HepG2 (cell line): ENCODE results near the gene KIAA1614. TPM values are rescaled to one million over a fixed set of nuclear protein-coding genes. Genes with fewer than 3 reads are reported as not detected.

Experiments used
- ATAC-seq: fragments of 200-7000 bp; cut with Tn5 transposase; 3 replicates; pipeline ENCODE4 v1.9.1; 2020; ENCODE audit warnings: mild to moderate bottlenecking, moderate library complexity
- BruUV-seq: library from RNA; stranded (reverse); fragments of 400-500 nt; replicated peaks from 2 replicates; lab custom pipeline; 2021; lab: Mats Ljungman, UMichigan
- CTCF ChIA-PET: fragments of 300-600 bp; formaldehyde crosslinking; extraction: SDS; loops from one replicate; lab custom pipeline; 2021; ENCODE audit warnings: low total read pairs, inconsistent platforms, low intra/inter-chr PET ratio; lab: Yijun Ruan, JAX
- POLR2A ChIA-PET: fragments of 350-600 bp; sonication (Branson Sonifier 250); formaldehyde crosslinking; loops from one replicate; lab custom pipeline; 2020; ENCODE audit warnings: antibody characterized with exemption, inconsistent platforms; lab: Yijun Ruan, JAX
- DNase-seq: peaks from one replicate; pipeline ENCODE4 v3.0.0-alpha.2; 2015; ENCODE audit warnings: low spot score
- FAIRE-seq: peaks from 3 replicates; lab custom pipeline; 2011; peaks lifted over from hg19 to GRCh38; lab: Jason Lieb, UNC
- H2AFZ ChIP-seq: one replicate; pipeline ENCODE4 v1.6.1; 2011; ENCODE audit warnings: low read length, inconsistent platforms
- H3K27ac ChIP-seq: fragments of 300-600 bp; 3 replicates; pipeline ENCODE4 v1.8.0; 2011; ENCODE audit warnings: mixed run types, mild to moderate bottlenecking, mixed read lengths, low read length, inconsistent platforms; ENCODE audit not compliant: insufficient read depth; ENCODE audit errors: extremely low read length
- H3K27me3 ChIP-seq, 2 experiments: fragments of 200-600 bp in 1 of 2; 2 replicates in 1 of 2; 3 replicates in 1 of 2; pipeline versions ENCODE4 v1.6.0 to v1.8.0; 2011; ENCODE audit warnings: low read length in 2 of 2, mild to moderate bottlenecking in 2 of 2, moderate library complexity in 2 of 2, inconsistent platforms in 1 of 2; ENCODE audit not compliant: insufficient read depth in 2 of 2, control insufficient read depth in 1 of 2
- H3K36me3 ChIP-seq, 2 experiments: fragments of 200-600 bp in 1 of 2; replicated peaks in 1 of 2; 2 replicates in 1 of 2; 3 replicates in 1 of 2; pipeline versions ENCODE4 v1.5.1 to v1.8.0; 2011; ENCODE audit warnings: low read length in 2 of 2, inconsistent platforms in 1 of 2; ENCODE audit not compliant: insufficient read depth in 2 of 2, control insufficient read depth in 1 of 2
- H3K4me1 ChIP-seq: 2 replicates; pipeline ENCODE4 v1.5.1; 2012; ENCODE audit warnings: low read length, inconsistent platforms; ENCODE audit not compliant: insufficient read depth
- H3K4me2 ChIP-seq: 2 replicates; pipeline ENCODE4 v1.6.0; 2011; ENCODE audit warnings: low read depth, low read length, inconsistent platforms
- H3K4me3 ChIP-seq, 3 experiments: fragments of 200-600 bp in 1 of 3; sonication (generic), shearing (Covaris generic) in 1 of 3; replicated peaks in 1 of 3; 2 replicates each; pipeline ENCODE4 v1.5.1; 2011 to 2016; ENCODE audit warnings: low read length in 3 of 3, inconsistent platforms in 2 of 3, low read depth in 2 of 3, mild to moderate bottlenecking in 2 of 3, control low read depth in 1 of 3, mixed read lengths in 1 of 3; ENCODE audit not compliant: insufficient read depth in 1 of 3
- H3K79me2 ChIP-seq: one replicate; pipeline ENCODE4 v1.6.1; 2011; ENCODE audit warnings: low read length, inconsistent platforms; ENCODE audit not compliant: insufficient read depth
- H3K9ac ChIP-seq: 2 replicates; pipeline ENCODE4 v1.6.0; 2011; ENCODE audit warnings: mild to moderate bottlenecking, low read depth, low read length, inconsistent platforms; ENCODE audit not compliant: insufficient read depth
- H3K9me3 ChIP-seq: 2 replicates; pipeline ENCODE4 v1.5.1; 2012; ENCODE audit warnings: mild to moderate bottlenecking, low read length
- H4K20me1 ChIP-seq: 2 replicates; pipeline ENCODE4 v1.6.0; 2011; ENCODE audit warnings: inconsistent platforms, mild to moderate bottlenecking, low read length, moderate library complexity; ENCODE audit not compliant: insufficient read depth
- ATAD3A ChIP-seq: sonication (generic); formaldehyde crosslinking; IDR thresholded peaks from 2 replicates; pipeline ENCODE4 v1.4.0; 2020; ENCODE audit warnings: missing genetic modification reagents
- CREB1 ChIP-seq, 2 experiments: fragments of 450-650 bp in 1 of 2; IDR thresholded peaks; 2 replicates each; pipeline ENCODE4 v1.6.1; 2016 to 2017; ENCODE audit warnings: control low read depth in 1 of 2, mild to moderate bottlenecking in 1 of 2, missing compliant biosample characterization in 1 of 2, missing genetic modification characterization in 1 of 2
- FOXJ3 ChIP-seq: sonication (generic); formaldehyde crosslinking; IDR thresholded peaks from 2 replicates; pipeline ENCODE4 v1.4.0; 2020; ENCODE audit warnings: missing genetic modification reagents, mild to moderate bottlenecking, borderline replicate concordance
- FOXK2 ChIP-seq: fragments of 450-650 bp; IDR thresholded peaks from 2 replicates; pipeline ENCODE4 v1.6.1; 2016
- GABPA ChIP-seq, 2 experiments: IDR thresholded peaks; 2 replicates each; pipeline ENCODE4 v1.6.1; 2011 to 2016; ENCODE audit warnings: low read depth in 2 of 2, low read length in 1 of 2, missing biosample characterization in 1 of 2, missing genetic modification characterization in 1 of 2
- GATAD2A ChIP-seq: IDR thresholded peaks from 2 replicates; pipeline ENCODE4 v1.6.1; 2016
- HMG20B ChIP-seq: conservative IDR thresholded peaks from 2 replicates; pipeline ENCODE4 v1.6.1; 2016; ENCODE audit warnings: missing genetic modification reagents, missing compliant biosample characterization
- ISX ChIP-seq: sonication (generic); formaldehyde crosslinking; conservative IDR thresholded peaks from 2 replicates; pipeline ENCODE4 v1.5.0; 2020; ENCODE audit warnings: missing genetic modification reagents
- MED13 ChIP-seq: sonication (generic); formaldehyde crosslinking; IDR thresholded peaks from 2 replicates; pipeline ENCODE4 v1.5.0; 2020; ENCODE audit warnings: missing genetic modification reagents
- NFE2L1 ChIP-seq: sonication (generic); formaldehyde crosslinking; IDR thresholded peaks from 2 replicates; pipeline ENCODE4 v1.4.0; 2020; ENCODE audit warnings: missing genetic modification reagents, mild to moderate bottlenecking, borderline replicate concordance
- NRL ChIP-seq: sonication (generic); formaldehyde crosslinking; IDR thresholded peaks from 2 replicates; pipeline ENCODE4 v1.5.0; 2020; ENCODE audit warnings: missing genetic modification reagents, mild to moderate bottlenecking, moderate library complexity, borderline replicate concordance
- PHF5A ChIP-seq: IDR thresholded peaks from one replicate; pipeline ENCODE4 v1.6.1; 2018; ENCODE audit warnings: low read depth, missing genetic modification reagents; ENCODE audit not compliant: unreplicated experiment
- SAP130 ChIP-seq: IDR thresholded peaks from 2 replicates; pipeline ENCODE4 v1.6.1; 2016; ENCODE audit warnings: low read depth
- ZNF205 ChIP-seq: IDR thresholded peaks from 2 replicates; pipeline ENCODE4 v1.6.1; 2018; ENCODE audit warnings: missing biosample characterization, missing genetic modification reagents
- ZNF274 ChIP-seq: sonication (generic); formaldehyde crosslinking; IDR thresholded peaks from 2 replicates; pipeline ENCODE4 v1.5.1; 2020; ENCODE audit warnings: mild to moderate bottlenecking, missing genetic modification reagents
- ZNF546 ChIP-seq: sonication (generic); formaldehyde crosslinking; conservative IDR thresholded peaks from 2 replicates; pipeline ENCODE4 v1.8.1; 2023; ENCODE audit warnings: mild to moderate bottlenecking, missing genetic modification reagents
- ZNF782 ChIP-seq: sonication (generic); formaldehyde crosslinking; IDR thresholded peaks from 2 replicates; pipeline ENCODE4 v1.4.0; 2020; ENCODE audit warnings: missing genetic modification reagents, mild to moderate bottlenecking, borderline replicate concordance
- WGBS: methylation state at CpG from one replicate; pipeline ENCODE4 v1.1.6; 2017; ENCODE audit warnings: low lambda C conversion rate; 5-methylcytosine and 5-hydroxymethylcytosine counted together
- in situ Hi-C: cut with HindIII; loops from 2 replicates; pipeline ENCODE4 v1.10.0; 2017; ENCODE audit warnings: low pct_unique_long_range_greater_than_20kb; ENCODE audit not compliant: extremely low pct_ligation_motif_present
- intact Hi-C: fragments of 100-400 bp; cut with micrococcal nuclease; formaldehyde crosslinking; loops from one replicate; pipeline ENCODE4 v1.10.0; 2022; ENCODE audit not compliant: unreplicated experiment
- polyA plus RNA-seq, 8 experiments: library from polyadenylated mRNA; depleted of rRNA in 3 of 8; stranded (reverse) in 7 of 8; unstranded in 1 of 8; fragments of >200 nt; fragmentation: Illumina TruSeq in 4 of 8; extraction: Trizol in 4 of 8; gene quantifications; 2 replicates each; pipeline versions ENCODE4 v1.2.1 to v1.2.3, GENCODE V29; 2011 to 2016; ENCODE audit warnings: low read depth in 4 of 8, missing spikeins in 1 of 8, mixed read lengths in 1 of 8; ENCODE audit not compliant: insufficient read depth in 1 of 8
- total RNA-seq, 5 experiments: library from RNA; depleted of rRNA; stranded (reverse); fragments of >200 nt; fragmentation: Illumina TruSeq; extraction: Trizol; gene quantifications; 2 replicates each; pipeline ENCODE4 v1.2.3, GENCODE V29; 2016; ENCODE audit warnings: low read depth in 1 of 5
- TF ChIP-seq, protein P1 (sequence below): sonication (generic); formaldehyde crosslinking; IDR thresholded peaks from 2 replicates; pipeline ENCODE4 v1.4.0; 2020; ENCODE audit warnings: missing genetic modification reagents
- TF ChIP-seq, protein P2 (sequence below): sonication (generic); formaldehyde crosslinking; IDR thresholded peaks from 2 replicates; pipeline ENCODE4 v1.4.0; 2020; ENCODE audit warnings: mild to moderate bottlenecking, missing genetic modification reagents
- TF ChIP-seq, protein P3 (sequence below): sonication (generic); formaldehyde crosslinking; IDR thresholded peaks from 2 replicates; pipeline ENCODE4 v1.8.1; 2023; ENCODE audit warnings: mild to moderate bottlenecking, moderate library complexity, missing genetic modification reagents

Gene KIAA1614
- total and polyA plus RNA-seq, 2 of the 13 experiments (the other 11 are each of a cell fraction or from before 2014, with no cell fraction given), result 0.15 to 0.77 TPM

DNA sequence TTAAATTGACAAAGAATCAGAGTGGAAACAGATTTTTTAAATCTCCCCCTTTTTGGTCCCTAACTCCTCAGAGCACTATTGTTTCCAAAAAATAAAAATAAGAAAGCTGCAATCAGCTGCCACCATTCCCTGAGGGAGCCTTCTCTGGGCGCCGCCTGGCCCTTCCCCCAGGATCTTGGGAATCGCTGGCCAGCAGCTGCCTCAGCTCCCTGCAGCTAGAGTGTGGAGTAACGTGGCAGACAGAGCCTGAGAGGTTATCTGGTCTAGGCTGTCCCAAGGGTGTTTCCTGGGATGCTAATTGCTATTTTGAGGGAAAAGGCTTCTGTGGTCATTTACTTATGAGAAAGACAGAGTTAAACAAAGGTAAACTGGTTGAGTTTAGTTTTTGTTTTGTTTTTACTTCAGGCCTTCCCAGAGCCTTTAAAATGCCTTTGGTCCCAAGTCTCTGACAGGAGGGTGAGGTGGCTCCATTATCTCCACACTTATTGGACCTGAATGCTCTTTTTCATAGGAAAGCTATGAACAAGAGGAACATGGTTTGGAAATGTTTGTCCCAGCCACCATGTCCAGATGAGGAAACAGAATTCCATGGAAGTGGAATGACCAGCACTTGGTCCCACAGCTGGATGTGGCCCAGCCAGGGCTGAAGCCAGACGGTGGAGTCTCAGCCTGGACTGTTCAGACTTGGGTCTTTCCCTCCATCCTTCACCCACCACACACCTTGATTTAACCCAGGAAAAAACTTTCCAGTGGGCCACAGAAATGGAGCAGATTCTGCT, 14.1 kb upstream of the KIAA1614 start:
- peak; percentile 31 for ATAC-seq
- WGBS, result 33% methylated on average over 5 of the region's 5 CpGs
- no peak overlapping the region for H3K27ac ChIP-seq
- POLR2A ChIA-PET, result no interaction called here
- intact Hi-C loops, result no loop called here
- no peak for TF ChIP-seq FOXJ3 (CRISPR knock-in tag)
- no peak for TF ChIP-seq PHF5A
- TF ChIP-seq NRL (CRISPR knock-in tag), result no peak
- no peak for TF ChIP-seq MED13 (CRISPR knock-in tag)
- no peak for TF ChIP-seq ZNF782 (CRISPR knock-in tag)
- no peak for TF ChIP-seq ISX (CRISPR knock-in tag)
- TF ChIP-seq ZNF205 (CRISPR knock-in tag), result no peak
- TF ChIP-seq SAP130 (CRISPR knock-in tag), result no peak
- TF ChIP-seq, protein P1, sequence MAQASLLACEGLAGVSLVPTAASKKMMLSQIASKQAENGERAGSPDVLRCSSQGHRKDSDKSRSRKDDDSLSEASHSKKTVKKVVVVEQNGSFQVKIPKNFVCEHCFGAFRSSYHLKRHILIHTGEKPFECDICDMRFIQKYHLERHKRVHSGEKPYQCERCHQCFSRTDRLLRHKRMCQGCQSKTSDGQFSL (CRISPR knock-in tag), result no peak
- no peak for TF ChIP-seq HMG20B (CRISPR knock-in tag)
- TF ChIP-seq ZNF546 (CRISPR knock-in tag), result no peak
- TF ChIP-seq NFE2L1, result no peak
- TF ChIP-seq, protein P2, sequence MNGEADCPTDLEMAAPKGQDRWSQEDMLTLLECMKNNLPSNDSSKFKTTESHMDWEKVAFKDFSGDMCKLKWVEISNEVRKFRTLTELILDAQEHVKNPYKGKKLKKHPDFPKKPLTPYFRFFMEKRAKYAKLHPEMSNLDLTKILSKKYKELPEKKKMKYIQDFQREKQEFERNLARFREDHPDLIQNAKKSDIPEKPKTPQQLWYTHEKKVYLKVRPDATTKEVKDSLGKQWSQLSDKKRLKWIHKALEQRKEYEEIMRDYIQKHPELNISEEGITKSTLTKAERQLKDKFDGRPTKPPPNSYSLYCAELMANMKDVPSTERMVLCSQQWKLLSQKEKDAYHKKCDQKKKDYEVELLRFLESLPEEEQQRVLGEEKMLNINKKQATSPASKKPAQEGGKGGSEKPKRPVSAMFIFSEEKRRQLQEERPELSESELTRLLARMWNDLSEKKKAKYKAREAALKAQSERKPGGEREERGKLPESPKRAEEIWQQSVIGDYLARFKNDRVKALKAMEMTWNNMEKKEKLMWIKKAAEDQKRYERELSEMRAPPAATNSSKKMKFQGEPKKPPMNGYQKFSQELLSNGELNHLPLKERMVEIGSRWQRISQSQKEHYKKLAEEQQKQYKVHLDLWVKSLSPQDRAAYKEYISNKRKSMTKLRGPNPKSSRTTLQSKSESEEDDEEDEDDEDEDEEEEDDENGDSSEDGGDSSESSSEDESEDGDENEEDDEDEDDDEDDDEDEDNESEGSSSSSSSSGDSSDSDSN, result no peak
- TF ChIP-seq FOXK2, result no peak
- no peak for TF ChIP-seq CREB1 (IDR thresholded peaks at IDR 0.05)
- TF ChIP-seq CREB1 (CRISPR knock-in tag; IDR thresholded peaks at IDR 0.05), result no peak
- TF ChIP-seq GATAD2A (CRISPR knock-in tag), result no peak
- no peak for TF ChIP-seq GABPA (IDR thresholded peaks at IDR 0.05; ENCODE audit: low read depth, low read length)
- TF ChIP-seq GABPA (CRISPR knock-in tag; IDR thresholded peaks at IDR 0.05; ENCODE audit: low read depth), result no peak
- TF ChIP-seq ATAD3A (CRISPR knock-in tag), result no peak
- TF ChIP-seq, protein P3, sequence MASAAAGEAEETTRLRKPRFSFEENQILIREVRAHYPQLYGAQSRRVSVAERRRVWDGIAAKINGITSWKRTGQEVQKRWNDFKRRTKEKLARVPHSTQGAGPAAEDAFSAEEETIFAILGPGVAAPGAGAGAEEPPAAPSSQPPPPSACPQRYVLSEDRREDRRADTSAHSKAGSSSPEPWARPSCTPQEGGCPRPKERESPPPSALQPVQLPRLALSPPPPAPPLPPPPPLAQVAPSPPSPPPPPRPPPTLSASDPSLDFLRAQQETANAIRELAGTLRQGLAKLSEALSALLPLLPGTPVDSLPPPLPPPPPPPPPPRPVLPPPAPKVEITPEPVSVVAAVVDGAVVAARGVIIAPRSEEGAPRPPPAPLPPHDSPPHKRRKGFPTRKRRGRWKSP, result no peak
- no peak for TF ChIP-seq ZNF274 (CRISPR knock-in tag)
- no peak overlapping the region for H3K4me3 ChIP-seq
- no peak overlapping the region for H2AFZ ChIP-seq
- in situ Hi-C loops, result no loop called here
- H3K9me3 ChIP-seq, result no peaks in the 10 kb centered on the region
- H3K36me3 ChIP-seq, result no peaks in the 10 kb centered on the region
- no peaks in the 10 kb centered on the region for H3K4me1 ChIP-seq
- no peak for DNase-seq
- H3K4me2 ChIP-seq, result no peak overlapping the region
- FAIRE-seq, result no peak
- BruUV-seq, result no TSS peak
- H3K27me3 ChIP-seq, result peaks cover 0 to 4% of the 10 kb centered on the region in 2 experiments; a peak in 2 of 5 replicates
- H3K9ac ChIP-seq, result no peak overlapping the region
- H3K79me2 ChIP-seq, result no peaks in the 10 kb centered on the region
- no peaks in the 10 kb centered on the region for H4K20me1 ChIP-seq
- CTCF ChIA-PET, result no interaction called here
